ENCODE measurements around the gene C1orf116.

C1orf116 gene

GRCh38 chr1:207001492-207002245, 30.9 kb downstream of the C1orf116 start:
- no peak for TF ChIP-seq SIN3A (IDR thresholded peaks at IDR 0.05; ENCODE audit: borderline replicate concordance, insufficient read depth, low read length)
- no peak for TF ChIP-seq POLR2AphosphoS5 (IDR thresholded peaks at IDR 0.05; ENCODE audit: low read depth, low read length)
- TF ChIP-seq FOXP2 (optimal IDR thresholded peaks at IDR 0.05; ENCODE audit: borderline replicate concordance, extremely low read depth, extremely low read length, insufficient read depth) = no peak
- no peak for TF ChIP-seq REST (IDR thresholded peaks at IDR 0.05; ENCODE audit: insufficient read depth in 1 of 2, low read depth in 2 of 2, low read length in 2 of 2)
- TF ChIP-seq TAF1 (IDR thresholded peaks at IDR 0.05; ENCODE audit: borderline replicate concordance, insufficient read depth, low read length) = no peak

GRCh38 chr1:207000651-207001291, 31.8 kb downstream of the C1orf116 start:
- TF ChIP-seq REST (IDR thresholded peaks at IDR 0.05; ENCODE audit: insufficient read depth in 1 of 2, low read depth in 2 of 2, low read length in 2 of 2) (no peak), POLR2AphosphoS5 (IDR thresholded peaks at IDR 0.05; ENCODE audit: low read depth, low read length) (no peak), TAF1 (IDR thresholded peaks at IDR 0.05; ENCODE audit: borderline replicate concordance, insufficient read depth, low read length) (no peak), SIN3A (IDR thresholded peaks at IDR 0.05; ENCODE audit: borderline replicate concordance, insufficient read depth, low read length) (no peak), FOXP2 (optimal IDR thresholded peaks at IDR 0.05; ENCODE audit: borderline replicate concordance, extremely low read depth, extremely low read length, insufficient read depth) (no peak)

- no peak for TF ChIP-seq SIN3A (IDR thresholded peaks at IDR 0.05; ENCODE audit: borderline replicate concordance, insufficient read depth, low read length)
- TF ChIP-seq TAF1 (IDR thresholded peaks at IDR 0.05; ENCODE audit: borderline replicate concordance, insufficient read depth, low read length) = no peak
- no peak for TF ChIP-seq REST (IDR thresholded peaks at IDR 0.05; ENCODE audit: insufficient read depth in 1 of 2, low read depth in 2 of 2, low read length in 2 of 2)
- no peak for TF ChIP-seq POLR2AphosphoS5 (IDR thresholded peaks at IDR 0.05; ENCODE audit: low read depth, low read length)
- no peak for TF ChIP-seq FOXP2 (optimal IDR thresholded peaks at IDR 0.05; ENCODE audit: borderline replicate concordance, extremely low read depth, extremely low read length, insufficient read depth)
Measured at GRCh38 chr1:206998816-206999215, 33.7 kb downstream of the C1orf116 start.

GRCh38 chr1:206992790-206993189, 39.8 kb downstream of the C1orf116 start:
- TF ChIP-seq SIN3A (IDR thresholded peaks at IDR 0.05; ENCODE audit: borderline replicate concordance, insufficient read depth, low read length) (no peak), FOXP2 (optimal IDR thresholded peaks at IDR 0.05; ENCODE audit: borderline replicate concordance, extremely low read depth, extremely low read length, insufficient read depth) (no peak), REST (IDR thresholded peaks at IDR 0.05; ENCODE audit: insufficient read depth in 1 of 2, low read depth in 2 of 2, low read length in 2 of 2) (no peak), TAF1 (IDR thresholded peaks at IDR 0.05; ENCODE audit: borderline replicate concordance, insufficient read depth, low read length) (no peak), POLR2AphosphoS5 (IDR thresholded peaks at IDR 0.05; ENCODE audit: low read depth, low read length) (no peak)

Data from PFSK-1 (cell line).